CD4-positive, alpha-beta T cell (primary cell): Measurements from ENCODE around the gene SMARCB1. TPM values are rescaled to one million over a fixed set of nuclear protein-coding genes. Genes with fewer than 3 reads are reported as not detected.

Source experiments
- ATAC-seq: fragments of 200-7000 bp; cut with Tn5 transposase; one replicate; pipeline ENCODE4 v1.10.0; 2022; ENCODE audit warnings: mild to moderate bottlenecking; ENCODE audit not compliant: poor library complexity
- CTCF ChIA-PET: fragments of 350-600 bp; sonication (Branson Sonifier 250); formaldehyde crosslinking; loops from one replicate; lab custom pipeline; 2021; ENCODE audit warnings: antibody characterized with exemption, inconsistent platforms; lab: Charles Lee
- POLR2A ChIA-PET: fragments of 350-600 bp; sonication (Branson Sonifier 250); formaldehyde crosslinking; loops from one replicate; lab custom pipeline; 2021; ENCODE audit warnings: antibody characterized with exemption, inconsistent platforms; lab: Charles Lee
- DNase-seq, 14 experiments: peaks; one replicate each; pipeline ENCODE4 v3.0.0-alpha.2; 2013 to 2020; ENCODE audit warnings: mixed read lengths in 2 of 14
- H3K27ac ChIP-seq, 2 donors: one replicate each; pipeline versions ENCODE4 v1.5.1 to v1.7.0; 2013; ENCODE audit warnings: low read length in 2 of 2, low read depth in 1 of 2, mild to moderate bottlenecking in 1 of 2
- H3K27me3 ChIP-seq, 2 experiments: 1 replicate in 1 of 2; 2 replicates in 1 of 2; pipeline versions ENCODE4 v1.6.1 to v1.7.0; 2013; ENCODE audit warnings: low read length in 2 of 2, control low read depth in 1 of 2, mild to moderate bottlenecking in 1 of 2, moderate library complexity in 1 of 2; ENCODE audit not compliant: insufficient read depth in 2 of 2, control insufficient read depth in 1 of 2
- H3K36me3 ChIP-seq: one replicate; pipeline ENCODE4 v1.6.1; 2013; ENCODE audit warnings: low read length, control low read depth; ENCODE audit not compliant: insufficient read depth
- H3K4me1 ChIP-seq: one replicate; pipeline ENCODE4 v1.6.1; 2013; ENCODE audit warnings: low read length, control low read depth; ENCODE audit not compliant: insufficient read depth
- H3K4me3 ChIP-seq: one replicate; pipeline ENCODE4 v1.5.1; 2013; ENCODE audit warnings: mild to moderate bottlenecking, low read length, moderate library complexity
- H3K9me3 ChIP-seq, 2 experiments: 1 replicate in 1 of 2; 2 replicates in 1 of 2; pipeline versions ENCODE4 v1.6.1 to v1.7.0; 2013; ENCODE audit warnings: low read length in 2 of 2, mild to moderate bottlenecking in 2 of 2, control low read depth in 1 of 2, moderate library complexity in 1 of 2; ENCODE audit not compliant: control insufficient read depth in 1 of 2, insufficient read depth in 1 of 2
- H3K27ac Mint-ChIP-seq: one replicate; pipeline ENCODE4 v1.8.0; 2020; ENCODE audit warnings: mixed read lengths
- H3K27me3 Mint-ChIP-seq: one replicate; pipeline ENCODE4 v1.8.0; 2021; ENCODE audit warnings: mixed read lengths
- H3K36me3 Mint-ChIP-seq: one replicate; pipeline ENCODE4 v1.8.0; 2021; ENCODE audit warnings: low read depth, mixed read lengths
- H3K4me1 Mint-ChIP-seq: one replicate; pipeline ENCODE4 v1.8.0; 2021; ENCODE audit warnings: low read depth, mixed read lengths
- H3K4me3 Mint-ChIP-seq: one replicate; pipeline ENCODE4 v1.8.0; 2020; ENCODE audit warnings: mild to moderate bottlenecking, mixed read lengths
- H3K9me3 Mint-ChIP-seq: one replicate; pipeline ENCODE4 v1.8.0; 2020; ENCODE audit warnings: mixed read lengths
- CTCF ChIP-seq: fragments of 200-600 bp; IDR thresholded peaks from one replicate; pipeline ENCODE4 v1.8.0; 2022; ENCODE audit warnings: antibody characterized with exemption, mild to moderate bottlenecking
- intact Hi-C, 2 experiments: fragments of 100-400 bp; cut with DNase I in 1 of 2; cut with micrococcal nuclease in 1 of 2; formaldehyde crosslinking; loops; one replicate each; pipeline versions ENCODE4 v1.15.1 to v1.9.0; 2023 to 2025; cut with DNase I, micrococcal nuclease
- total RNA-seq, 174 experiments: library from RNA in 2 of 174; stranded (reverse) in 2 of 174; gene quantifications; one replicate each; pipeline ENCODE4 v1.2.3 and lab custom pipeline; 2021 to 2026

Gene SMARCB1
- total RNA-seq, 2 experiments from 2014 or later, result 40.3 to 41.7 TPM

DNA sequence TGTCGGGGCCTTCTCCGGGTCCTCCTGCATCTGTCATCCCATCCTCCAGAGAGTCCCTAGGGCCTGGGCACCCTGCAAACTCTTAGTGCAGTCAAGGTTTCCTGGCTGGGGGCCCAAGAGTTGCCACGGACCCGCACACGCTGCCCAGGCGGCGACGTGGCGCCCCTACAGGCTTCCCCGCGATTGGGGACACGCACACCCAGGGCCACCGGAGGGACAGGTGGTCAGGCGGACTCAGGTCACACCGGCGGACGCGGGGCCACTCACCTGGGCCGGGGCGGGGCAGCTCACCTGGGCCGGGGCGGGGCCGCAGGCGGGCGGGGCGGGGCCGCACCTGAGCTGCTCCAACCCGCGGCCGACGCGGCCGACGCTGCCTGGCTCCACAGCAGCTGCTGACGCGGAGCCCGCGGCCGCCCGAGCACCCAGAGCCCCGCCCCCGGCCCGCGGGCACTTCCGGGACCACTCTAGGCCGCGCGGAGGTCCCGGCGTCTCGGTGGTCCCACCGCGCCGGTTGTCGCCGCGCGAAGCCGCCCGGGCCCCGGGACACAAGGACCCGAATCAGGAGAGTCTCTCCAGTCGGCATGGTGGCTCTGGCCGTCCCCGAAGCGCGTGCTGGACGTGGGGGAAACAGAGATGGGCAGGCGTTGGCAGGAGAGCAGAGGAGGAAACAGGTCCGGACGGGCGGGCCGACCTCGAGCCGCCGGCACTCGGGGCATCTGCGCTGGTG is 35.9 kb upstream of the SMARCB1 start, which contains the start of gene ZNF70:
Gene ZNF70, minus strand, starts transcription at position 399 of the 727 bp plus-strand sequence. CDS start 5,972 bp downstream, outside the sequence.
- Histone ChIP-seq H3K36me3 (no peaks in the 10 kb centered on the region), H3K27me3 (no peaks in the 10 kb centered on the region), H3K9me3 (no peaks in the 10 kb centered on the region), H3K4me3 (peak within 1 kb of the TSS; percentile 84), H3K27ac (peak within 1 kb of the TSS; percentile 43 to 73), H3K4me1 (peaks cover 17% of the 10 kb centered on the region)
- ChIA-PET CTCF (interaction anchor here (0.6 to 1.4 kb wide), 3 partner anchors 16 to 143 kb away, joined by 3 read pairs; partner anchors contain the start of gene MIF), POLR2A (interaction anchor here (0.6 to 1.6 kb wide), 12 partner anchors 13 to 143 kb away, joined by 3 to 11 read pairs (median 5); partner anchors contain the start of genes CHCHD10, MIF, SLC2A11 and SMARCB1)
- no peaks in the 10 kb centered on the region for H3K27me3 Mint-ChIP-seq
- no peaks in the 10 kb centered on the region for H3K9me3 Mint-ChIP-seq
- H3K27ac Mint-ChIP-seq, result peak within 1 kb of the TSS; percentile 72
- peak within 1 kb of the TSS; percentile 81 for H3K4me3 Mint-ChIP-seq
- intact Hi-C loops, result loop anchor here (1.0 to 2.0 kb wide), 3 partner anchors 34 to 36 kb away; partner anchors contain the start of gene SMARCB1 (in 1 of the 2)
- no peak for TF ChIP-seq CTCF
- ATAC-seq (peak; percentile 99), DNase-seq (peak; percentile 67 to 95 (median 84))
- peaks cover 8% of the 10 kb centered on the region for H3K36me3 Mint-ChIP-seq
- peaks cover 12% of the 10 kb centered on the region for H3K4me1 Mint-ChIP-seq

DNA sequence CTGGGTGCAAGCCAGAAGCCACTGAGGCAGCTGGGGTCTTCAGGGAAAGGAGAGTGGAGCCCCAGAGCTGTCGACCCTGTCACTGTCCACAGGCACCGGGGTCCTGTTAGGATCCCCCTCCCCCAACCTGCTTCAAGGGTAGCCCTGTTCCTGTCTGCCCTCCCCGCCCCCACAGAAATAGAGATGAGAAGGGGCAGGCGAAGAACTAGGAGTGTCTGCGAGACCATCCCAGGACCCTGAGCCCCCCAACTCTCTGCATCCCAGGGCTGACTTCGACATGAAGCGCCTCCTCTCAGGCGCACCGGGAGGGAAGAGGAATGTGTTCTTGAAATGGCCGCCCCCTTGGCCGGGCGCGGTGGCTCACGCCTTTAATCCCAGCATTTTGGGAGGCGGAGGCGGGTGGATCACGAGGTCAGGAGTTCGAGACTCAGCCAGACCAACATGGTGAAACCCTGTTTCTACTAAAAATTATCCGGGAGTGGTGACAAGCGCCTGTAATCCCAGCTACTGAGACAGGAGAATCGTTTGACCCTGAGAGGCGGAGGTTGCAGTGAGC is 35.2 kb upstream of the SMARCB1 start:
- DNase-seq, result no peak
- Mint-ChIP-seq H3K36me3 (peaks cover 6% of the 10 kb centered on the region), H3K27me3 (no peaks in the 10 kb centered on the region), H3K4me1 (peaks cover 12% of the 10 kb centered on the region), H3K27ac (peak overlapping the region; percentile 72), H3K9me3 (no peaks in the 10 kb centered on the region), H3K4me3 (peak overlapping the region; percentile 66)
- H3K4me3 ChIP-seq, result peak overlapping the region; percentile 84
- no peaks in the 10 kb centered on the region for H3K27me3 ChIP-seq
- CTCF ChIA-PET, result interaction anchor here (1.4 kb wide), 1 partner anchor 143 kb away, joined by 3 read pairs; the partner anchor contains the start of gene MIF
- POLR2A ChIA-PET, result interaction anchor here (0.9 to 1.6 kb wide), 8 partner anchors 12 to 142 kb away, joined by 3 to 11 read pairs (median 8); partner anchors contain the start of genes MIF, SLC2A11 and SMARCB1
- ATAC-seq, result peak; percentile 5
- H3K27ac ChIP-seq, result peak overlapping the region; percentile 43 to 73
- H3K4me1 ChIP-seq, result peaks cover 17% of the 10 kb centered on the region
- no peak for TF ChIP-seq CTCF
- no peaks in the 10 kb centered on the region for H3K9me3 ChIP-seq
- no peaks in the 10 kb centered on the region for H3K36me3 ChIP-seq
- intact Hi-C loops, result loop anchor here (1.0 to 2.0 kb wide), 3 partner anchors 34 to 36 kb away; partner anchors contain the start of gene SMARCB1 (in 1 of the 2)

GRCh38 chr22:23752090-23752691 is 34.6 kb upstream of the SMARCB1 start:
- H3K36me3 Mint-ChIP-seq, result no peaks in the 10 kb centered on the region
- no peak for DNase-seq
- Histone ChIP-seq H3K27ac (no peak overlapping the region), H3K36me3 (no peaks in the 10 kb centered on the region), H3K4me3 (no peak overlapping the region), H3K4me1 (peaks cover 17% of the 10 kb centered on the region), H3K9me3 (no peaks in the 10 kb centered on the region), H3K27me3 (no peaks in the 10 kb centered on the region)
- peak overlapping the region; percentile 72 for H3K27ac Mint-ChIP-seq
- intact Hi-C loops, result no loop called here
- ChIA-PET CTCF (no interaction called here), POLR2A (no interaction called here)
- no peaks in the 10 kb centered on the region for H3K27me3 Mint-ChIP-seq
- peak overlapping the region; percentile 81 for H3K4me3 Mint-ChIP-seq
- H3K4me1 Mint-ChIP-seq, result peaks cover 12% of the 10 kb centered on the region
- no peak for ATAC-seq
- no peaks in the 10 kb centered on the region for H3K9me3 Mint-ChIP-seq
- TF ChIP-seq CTCF, result no peak
